GM21526 (cell line): ENCODE data around the gene COG2.
"Not testable (repeated sequence)": the region's sequence is repeated elsewhere in the genome, so short reads cannot be mapped to it uniquely, and the experiment has no call there.

ENCODE experiments used
- ATAC-seq: cut with Tn5 transposase; IDR thresholded peaks from one replicate; pipeline ENCODE4 v1.9.1; 2021; ENCODE audit warnings: moderate library complexity; ENCODE audit not compliant: unreplicated experiment, low FRiP score

COG2 gene

DNA sequence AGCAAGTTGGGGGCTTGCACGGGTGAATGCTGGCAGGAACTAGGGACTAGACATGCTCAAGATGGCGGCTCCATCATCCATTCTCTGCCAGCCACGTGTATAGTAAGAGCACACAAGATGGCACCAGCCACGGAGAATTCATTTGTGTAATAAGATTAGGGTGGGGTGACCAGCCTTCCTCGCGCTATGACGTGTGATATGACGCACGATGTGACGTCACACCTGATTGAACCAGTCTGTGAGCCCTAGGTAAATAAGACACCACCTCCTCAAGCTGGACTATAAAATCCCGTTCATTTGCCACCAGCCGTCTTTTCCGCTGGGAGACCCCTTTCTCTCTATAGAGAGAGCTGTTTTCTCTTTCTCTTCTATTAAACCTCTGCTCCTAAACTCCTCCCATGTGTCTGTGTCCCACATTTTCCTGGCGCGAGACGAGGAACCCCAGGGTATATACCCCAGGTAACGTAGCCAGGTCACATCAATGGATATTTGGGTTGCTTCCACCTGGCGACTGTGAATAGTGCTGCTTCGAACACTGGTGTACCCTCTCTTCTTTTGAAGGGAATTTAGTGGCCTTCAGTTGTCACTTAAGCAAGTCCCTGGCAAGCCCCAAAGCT is 18.1 kb upstream of the COG2 start:
- no peak for ATAC-seq

DNA sequence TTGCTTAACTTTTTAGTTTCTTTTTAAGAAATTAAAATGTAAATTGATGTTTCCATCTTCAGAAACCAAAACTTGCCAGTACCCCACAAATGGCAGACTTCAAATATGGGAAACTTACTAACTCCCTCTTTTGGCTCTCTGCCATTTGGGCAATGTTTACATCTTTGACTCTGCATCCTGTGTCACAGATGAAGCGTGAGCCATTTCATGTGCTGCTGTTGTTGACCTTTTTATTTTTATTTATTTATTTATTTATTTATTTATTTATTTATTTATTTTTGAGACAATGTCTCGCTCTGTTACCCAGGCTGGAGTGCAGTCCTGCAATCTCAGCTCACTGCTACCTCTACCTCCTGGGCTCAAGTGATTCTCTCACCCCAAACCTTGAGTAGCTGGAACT is 16.0 kb upstream of the COG2 start:
- no peak for ATAC-seq

GRCh38 chr1:230627767-230628166 is 14.5 kb upstream of the COG2 start:
- no peak for ATAC-seq

GRCh38 chr1:230629511-230629910 is 12.8 kb upstream of the COG2 start:
- no peak for ATAC-seq

GRCh38 chr1:230631477-230631876 is 10.8 kb upstream of the COG2 start:
- ATAC-seq = no peak

DNA sequence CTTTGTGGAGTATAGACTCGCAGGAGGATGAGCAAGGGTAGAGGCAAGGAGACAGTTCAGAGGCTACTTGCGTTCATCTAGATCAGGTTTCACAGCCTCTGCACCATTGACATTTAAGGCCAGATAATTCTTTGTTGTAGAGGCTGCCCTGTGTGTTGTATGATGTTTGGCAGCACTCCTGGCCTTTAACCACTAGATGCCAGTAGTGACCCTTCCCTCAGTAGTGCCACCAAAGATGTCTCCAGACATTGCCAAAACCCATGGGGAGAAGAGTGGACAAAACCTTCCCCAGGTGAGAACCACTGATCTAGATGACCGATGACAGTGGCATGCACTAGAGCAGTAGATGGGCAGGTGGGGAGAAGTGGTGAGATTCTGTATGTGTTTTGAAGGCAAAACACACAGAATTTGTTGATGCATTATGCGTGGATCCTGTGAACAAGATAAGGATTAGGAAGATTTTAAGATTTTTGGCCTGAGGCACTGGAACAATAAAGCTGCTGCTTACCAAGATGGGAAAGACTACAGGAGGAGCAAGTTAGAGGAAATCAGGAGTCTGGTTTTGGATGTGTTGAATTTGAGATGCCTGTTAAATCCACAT is 9.9 kb upstream of the COG2 start:
- ATAC-seq = peak; percentile 50

DNA sequence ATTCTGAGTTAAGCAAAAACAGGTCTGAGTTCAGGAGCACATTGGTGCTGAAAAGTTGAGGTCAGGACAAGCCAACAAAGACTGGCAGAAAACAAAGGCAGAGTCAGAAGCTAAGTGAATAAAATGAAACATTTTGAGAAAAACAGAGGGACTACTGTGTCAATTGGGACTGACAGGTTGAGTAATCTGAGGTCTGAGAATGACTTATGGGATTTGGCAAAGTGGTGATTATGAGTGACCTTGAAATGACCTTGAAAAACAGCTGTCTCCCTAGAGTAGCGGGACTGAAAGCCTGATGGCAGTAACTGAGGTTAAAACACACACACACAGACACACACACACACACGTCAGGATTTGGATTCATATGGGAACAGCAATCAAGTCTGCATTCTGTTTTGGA is 8.8 kb upstream of the COG2 start:
- no peak for ATAC-seq

- ATAC-seq = no peak
Measured at GRCh38 chr1:230634384-230634783, 7.9 kb upstream of the COG2 start.

DNA sequence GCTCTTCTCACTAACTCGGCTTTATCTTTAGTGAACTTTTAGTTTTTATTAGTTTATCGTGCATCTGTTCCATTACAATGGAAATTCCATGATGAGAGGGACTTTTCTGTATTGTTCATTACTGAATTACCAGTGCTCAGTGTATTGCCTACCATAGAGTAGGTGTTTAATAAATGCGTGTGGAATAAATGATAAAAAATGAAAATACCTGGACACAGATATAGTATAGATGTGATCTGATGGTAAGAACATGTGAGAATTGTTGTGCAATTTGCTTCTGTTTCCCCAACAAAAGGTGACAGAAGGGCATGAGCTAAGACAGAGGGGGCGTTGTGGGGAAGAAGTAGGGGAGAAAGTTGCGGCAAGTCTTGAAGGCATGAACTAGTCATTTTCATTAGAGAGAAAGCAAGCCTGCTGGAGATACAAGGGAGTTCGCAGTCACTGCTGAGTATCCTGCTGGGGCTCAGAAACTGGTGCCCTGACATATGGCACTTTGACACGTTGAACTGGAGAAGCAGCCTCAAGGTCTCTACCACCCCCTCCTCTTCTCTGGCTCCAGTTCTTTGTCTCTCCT is 5.6 kb upstream of the COG2 start:
- ATAC-seq = no peak

DNA sequence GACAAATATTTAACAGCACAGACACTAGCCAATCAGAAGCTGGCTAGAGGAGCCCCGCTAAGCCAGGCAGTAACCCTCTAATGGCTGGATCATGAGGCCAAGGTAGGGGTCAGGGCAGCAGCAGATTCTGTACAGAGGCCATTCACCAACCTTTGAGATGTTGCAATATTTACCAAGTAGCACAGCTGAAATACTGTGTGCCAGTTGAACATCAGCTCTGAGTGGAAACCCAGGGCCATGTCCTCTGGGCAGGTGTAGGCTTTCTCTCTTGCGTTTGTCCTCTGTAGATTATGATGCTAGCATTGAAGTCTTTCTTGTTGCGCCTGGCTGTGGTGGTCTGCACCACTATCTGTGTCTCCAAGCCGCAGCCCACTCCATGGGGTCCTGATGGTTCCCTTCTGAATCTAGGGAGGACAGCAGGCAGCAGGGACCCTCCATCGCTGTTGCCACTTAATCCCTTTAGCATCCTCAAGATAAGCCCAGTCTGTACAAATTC is 2.5 kb upstream of the COG2 start:
- no peak for ATAC-seq

DNA sequence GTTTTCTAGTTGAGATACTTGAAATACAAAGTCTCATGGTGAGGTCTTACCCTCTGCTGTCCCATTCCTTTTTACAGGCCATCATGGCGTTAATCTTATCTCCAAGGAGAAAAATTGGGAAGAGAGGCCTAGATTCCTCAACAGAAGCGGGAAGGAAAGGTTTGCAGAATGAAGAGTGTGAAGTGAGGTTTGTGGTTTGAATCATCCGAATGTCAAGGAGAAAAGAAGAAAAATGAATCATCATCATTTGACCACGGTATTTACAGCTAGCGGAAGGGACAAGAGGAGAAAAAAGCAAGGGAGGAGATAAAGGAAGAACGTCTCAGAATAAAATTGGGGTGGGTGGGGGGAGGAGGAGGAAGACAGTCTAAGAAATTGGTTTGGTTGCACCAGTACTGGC is 935 bp upstream of the COG2 start:
- ATAC-seq = no peak

DNA sequence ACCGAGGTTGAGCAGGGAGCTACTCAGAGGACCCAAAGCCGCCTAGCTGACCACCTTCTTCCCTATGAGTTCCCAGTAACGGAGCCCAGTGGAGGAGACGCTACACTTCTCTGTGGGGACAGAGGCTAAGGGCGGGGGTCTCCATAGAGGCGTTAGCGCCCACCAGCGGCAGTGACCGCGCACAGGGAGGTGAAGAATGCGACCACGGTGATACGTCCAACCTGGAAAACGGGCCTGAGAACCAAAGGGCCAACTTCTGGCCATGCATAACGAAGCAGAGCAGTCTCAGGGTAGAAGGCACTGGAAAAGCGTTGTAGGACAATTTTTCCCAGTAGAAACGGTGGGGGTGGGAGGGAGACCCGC is 400 bp upstream of the COG2 start:
- ATAC-seq = no peak

GRCh38 chr1:230643908-230644307 is 1.6 kb downstream of the COG2 start:
- no peak for ATAC-seq

DNA sequence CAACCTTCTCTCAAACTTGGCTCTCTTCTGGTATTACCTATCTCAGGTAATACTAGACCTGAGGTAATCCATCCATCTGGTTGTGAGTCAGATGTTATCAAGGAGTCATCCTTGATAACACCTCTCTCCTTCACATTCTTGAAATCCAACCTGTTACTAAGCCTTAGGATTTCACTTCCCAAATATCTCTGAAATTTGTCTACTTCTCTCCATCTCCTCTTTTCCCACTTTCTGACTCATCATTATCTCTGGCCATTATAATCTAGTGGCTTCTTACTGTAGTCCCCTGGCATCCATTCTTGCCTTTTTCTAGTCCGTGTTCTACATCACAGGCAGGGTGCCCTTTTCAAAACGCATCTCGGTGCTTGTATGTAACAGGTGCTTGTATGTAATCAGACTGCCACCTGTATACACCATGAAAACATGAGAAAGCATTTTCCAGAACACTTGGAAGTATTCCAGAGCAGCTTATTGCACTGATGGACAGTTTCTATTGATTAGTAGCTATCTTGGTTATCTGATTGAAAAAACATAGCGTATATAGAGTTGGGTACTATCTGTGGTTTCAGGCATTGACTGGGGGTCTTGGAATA is 4.5 kb downstream of the COG2 start:
- no peak for ATAC-seq

DNA sequence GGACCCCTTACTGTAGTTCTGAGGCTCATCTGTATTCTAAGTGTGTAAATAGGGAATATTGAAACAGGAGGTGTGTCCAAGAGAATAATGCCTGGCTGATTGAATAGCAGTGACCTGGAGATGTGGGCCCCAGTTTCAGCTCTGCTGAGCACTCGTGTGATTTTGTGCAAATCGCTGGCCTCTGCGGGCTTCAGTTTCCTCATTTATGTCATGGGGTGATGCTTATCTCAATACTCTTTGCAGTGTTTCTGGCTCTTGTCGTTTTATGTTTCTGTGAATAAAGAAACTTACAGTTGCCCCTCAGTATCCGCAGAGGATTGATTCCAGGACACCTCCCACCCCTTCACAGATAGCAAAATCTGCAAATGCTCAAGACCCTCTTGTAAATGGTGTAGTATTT is 5.0 kb downstream of the COG2 start:
- no peak for ATAC-seq

DNA sequence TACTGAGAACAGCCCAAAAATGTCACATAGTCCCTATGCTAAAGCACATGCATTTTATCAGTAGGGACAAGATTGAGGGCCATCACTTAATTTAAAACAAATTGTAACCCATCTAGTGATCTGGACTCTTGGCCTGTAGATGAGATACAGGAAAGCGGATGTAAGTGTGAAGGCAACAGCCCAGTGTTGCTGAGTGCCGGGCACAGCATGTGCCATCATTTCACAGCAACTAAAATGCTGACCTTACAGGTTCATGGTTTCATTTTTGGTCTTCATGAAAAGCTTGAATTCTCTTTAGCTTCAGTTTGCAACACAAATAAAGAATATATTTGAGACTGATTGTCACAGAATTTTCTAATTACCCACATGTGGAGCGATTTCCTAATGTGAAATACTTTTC is 5.8 kb downstream of the COG2 start:
- no peak for ATAC-seq

DNA sequence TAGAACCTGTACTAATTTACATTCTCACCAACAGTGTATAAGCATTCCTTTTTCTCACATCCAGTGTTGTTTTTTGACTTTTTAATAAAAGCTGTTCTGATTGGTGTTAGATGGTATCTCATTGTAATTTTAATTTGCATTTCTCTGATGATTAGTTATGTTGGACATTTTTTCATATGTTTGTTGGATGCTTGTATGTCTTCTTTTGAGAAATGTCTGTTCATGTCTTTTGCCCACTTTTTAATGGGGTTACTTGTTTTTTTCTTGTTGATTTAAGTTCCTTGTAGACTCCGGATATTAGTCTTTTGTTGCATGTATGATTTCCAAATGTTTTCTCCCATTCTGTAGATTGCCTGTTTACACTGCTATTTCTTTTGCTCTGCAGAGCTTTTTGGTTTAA is 8.0 kb downstream of the COG2 start:
- ATAC-seq = no peak

- ATAC-seq = no peak
Measured at GRCh38 chr1:230651235-230651634, 9.0 kb downstream of the COG2 start.

- ATAC-seq = not testable (repeated sequence)
Measured at GRCh38 chr1:230656719-230657118, 14.4 kb downstream of the COG2 start.

GRCh38 chr1:230658103-230658502 is 15.8 kb downstream of the COG2 start:
- not testable (repeated sequence) for ATAC-seq

DNA sequence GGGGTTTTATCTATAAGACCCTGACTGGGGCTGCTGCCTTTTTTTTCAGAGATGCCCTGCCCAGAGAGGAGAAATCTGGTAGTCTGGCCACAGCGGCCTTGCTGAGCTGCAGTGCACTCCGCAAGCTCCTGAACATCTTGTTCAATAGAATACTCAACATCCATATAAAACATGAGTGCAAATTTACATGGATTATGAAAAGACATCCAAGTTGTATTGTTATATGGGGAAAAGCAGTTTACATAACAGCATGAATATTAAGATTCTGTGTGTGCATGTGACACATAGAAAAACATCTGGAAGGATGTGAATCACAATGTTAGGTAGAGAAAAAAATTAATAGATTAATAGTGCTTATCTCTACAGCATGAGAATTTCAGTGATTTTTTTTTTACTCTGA is 16.4 kb downstream of the COG2 start:
- no peak for ATAC-seq

DNA sequence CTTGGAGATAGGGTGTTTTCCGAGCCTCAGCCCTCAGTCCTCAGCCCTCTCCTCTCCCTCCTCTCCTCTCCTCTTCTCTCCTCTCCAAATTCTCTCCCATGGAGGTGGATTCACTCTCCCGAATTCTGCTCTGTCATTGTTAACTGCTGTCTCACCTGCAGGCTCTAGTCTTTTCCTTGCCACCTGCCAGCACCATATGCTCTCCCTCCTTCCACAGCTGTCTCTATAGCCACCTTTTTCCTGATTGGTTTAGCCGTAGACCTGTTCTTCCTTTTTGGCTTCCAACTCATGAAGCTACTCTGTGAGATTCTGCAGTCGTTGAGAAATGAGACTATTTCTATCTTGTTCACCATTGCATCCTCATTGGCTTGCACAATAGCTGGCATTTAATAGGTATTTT is 19.7 kb downstream of the COG2 start:
- no peak for ATAC-seq
